Choroid plexus epithelial cell (primary cell): ENCODE data around the gene HOXB7.

Experiments used
- DNase-seq: peaks from one replicate; pipeline ENCODE4 v3.0.0-alpha.2; 2010; ENCODE audit warnings: low read depth
- H3K4me3 ChIP-seq: 2 replicates; pipeline ENCODE4 v1.5.1; 2011; ENCODE audit warnings: low read depth, mild to moderate bottlenecking, control low read depth, low read length, moderate library complexity
- TF ChIP-seq, protein P1 (sequence below): conservative IDR thresholded peaks from 2 replicates; pipeline ENCODE4 v1.5.1; 2011; ENCODE audit warnings: low read depth, mild to moderate bottlenecking, control low read depth, inconsistent platforms, low read length, moderate library complexity

The HOXB7 gene

DNA sequence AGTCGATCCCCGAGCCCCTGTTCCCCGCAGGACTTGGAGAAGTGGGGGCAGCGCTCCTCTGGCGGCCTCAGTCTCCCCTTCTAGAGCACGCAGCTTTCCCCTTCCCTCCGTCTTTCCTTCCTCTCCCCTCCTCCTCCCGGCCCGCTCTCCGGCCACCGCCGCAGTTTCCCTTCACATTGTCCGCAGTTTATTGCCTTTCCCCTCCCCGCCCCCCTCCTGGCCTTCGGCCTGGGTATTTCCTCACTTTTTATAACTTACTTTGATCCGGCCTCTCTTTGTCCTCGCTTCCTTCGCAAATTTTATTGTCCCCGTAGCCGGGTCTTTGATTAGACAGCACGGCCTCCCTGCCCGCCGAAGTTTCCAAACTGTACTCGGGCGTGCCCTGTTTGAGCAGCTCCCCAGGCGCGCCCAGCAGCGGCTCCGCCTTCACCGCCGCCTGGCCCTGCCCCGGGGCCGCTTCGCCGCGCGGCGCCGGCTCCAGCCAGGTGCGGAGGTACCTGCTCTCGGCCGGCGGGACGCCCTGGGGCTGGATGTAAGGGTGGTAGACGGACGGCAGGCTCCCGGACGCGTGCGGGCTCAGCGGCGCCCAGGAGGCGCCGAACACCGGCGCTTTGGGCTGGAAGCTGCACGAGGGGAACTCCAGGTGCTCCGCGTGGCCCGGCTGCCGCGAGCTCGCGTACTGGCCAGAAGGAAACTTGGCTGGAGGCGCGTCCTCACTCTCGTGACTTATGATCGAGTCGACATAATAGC is 14.9 kb upstream of the HOXB7 start:
- TF ChIP-seq, protein P1, sequence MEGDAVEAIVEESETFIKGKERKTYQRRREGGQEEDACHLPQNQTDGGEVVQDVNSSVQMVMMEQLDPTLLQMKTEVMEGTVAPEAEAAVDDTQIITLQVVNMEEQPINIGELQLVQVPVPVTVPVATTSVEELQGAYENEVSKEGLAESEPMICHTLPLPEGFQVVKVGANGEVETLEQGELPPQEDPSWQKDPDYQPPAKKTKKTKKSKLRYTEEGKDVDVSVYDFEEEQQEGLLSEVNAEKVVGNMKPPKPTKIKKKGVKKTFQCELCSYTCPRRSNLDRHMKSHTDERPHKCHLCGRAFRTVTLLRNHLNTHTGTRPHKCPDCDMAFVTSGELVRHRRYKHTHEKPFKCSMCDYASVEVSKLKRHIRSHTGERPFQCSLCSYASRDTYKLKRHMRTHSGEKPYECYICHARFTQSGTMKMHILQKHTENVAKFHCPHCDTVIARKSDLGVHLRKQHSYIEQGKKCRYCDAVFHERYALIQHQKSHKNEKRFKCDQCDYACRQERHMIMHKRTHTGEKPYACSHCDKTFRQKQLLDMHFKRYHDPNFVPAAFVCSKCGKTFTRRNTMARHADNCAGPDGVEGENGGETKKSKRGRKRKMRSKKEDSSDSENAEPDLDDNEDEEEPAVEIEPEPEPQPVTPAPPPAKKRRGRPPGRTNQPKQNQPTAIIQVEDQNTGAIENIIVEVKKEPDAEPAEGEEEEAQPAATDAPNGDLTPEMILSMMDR, result no peak
- no peak for DNase-seq
- H3K4me3 ChIP-seq, result no peak overlapping the region

DNA sequence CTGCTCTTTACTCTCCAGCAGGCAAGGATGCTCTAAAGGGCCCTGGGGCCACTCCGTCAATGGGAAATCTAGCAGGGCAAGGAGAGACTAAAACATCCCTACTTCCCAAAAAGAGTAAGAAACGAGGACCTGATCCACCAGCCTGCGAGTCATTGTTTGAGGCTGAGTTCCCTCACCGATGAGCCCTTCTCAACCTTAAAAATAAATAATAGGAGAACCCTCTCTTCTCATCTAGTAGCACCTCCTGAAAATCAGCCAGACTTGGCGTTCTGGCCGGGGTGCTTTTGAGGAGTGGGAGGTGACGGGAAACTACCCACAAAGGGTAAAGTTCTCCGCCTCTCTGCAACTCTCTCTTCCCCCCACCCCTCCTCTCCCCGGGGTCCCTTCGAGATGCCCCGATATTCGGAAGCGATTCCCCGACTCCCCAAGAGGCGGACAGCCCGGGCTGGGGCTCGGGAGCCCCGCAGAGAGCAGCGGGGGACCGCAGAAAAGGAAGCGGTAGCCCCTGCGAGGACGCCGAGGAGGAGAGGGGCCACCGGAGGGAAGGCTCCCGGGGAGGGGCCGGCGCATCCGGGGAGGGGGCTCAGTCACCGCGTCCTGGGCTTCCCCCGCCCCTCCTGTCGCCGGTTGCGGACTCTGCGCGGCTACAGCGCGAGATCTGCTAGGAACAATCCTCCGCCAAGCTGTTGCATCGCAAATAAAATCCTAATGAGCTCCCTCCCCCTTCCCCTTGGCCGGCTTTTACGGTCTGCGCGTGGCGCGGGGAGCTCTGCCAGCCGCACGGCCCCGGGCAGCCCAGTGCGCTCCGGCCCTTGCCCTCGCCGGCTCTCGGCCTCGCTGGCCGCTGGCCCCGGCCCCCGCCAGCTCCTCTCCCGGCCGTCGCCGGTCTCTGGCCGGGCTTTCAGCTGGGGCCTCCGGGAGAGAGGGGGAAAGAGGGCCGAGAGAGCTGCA is 14.0 kb upstream of the HOXB7 start:
- TF ChIP-seq, protein P1, result no peak
- H3K4me3 ChIP-seq, result no peak overlapping the region

DNA sequence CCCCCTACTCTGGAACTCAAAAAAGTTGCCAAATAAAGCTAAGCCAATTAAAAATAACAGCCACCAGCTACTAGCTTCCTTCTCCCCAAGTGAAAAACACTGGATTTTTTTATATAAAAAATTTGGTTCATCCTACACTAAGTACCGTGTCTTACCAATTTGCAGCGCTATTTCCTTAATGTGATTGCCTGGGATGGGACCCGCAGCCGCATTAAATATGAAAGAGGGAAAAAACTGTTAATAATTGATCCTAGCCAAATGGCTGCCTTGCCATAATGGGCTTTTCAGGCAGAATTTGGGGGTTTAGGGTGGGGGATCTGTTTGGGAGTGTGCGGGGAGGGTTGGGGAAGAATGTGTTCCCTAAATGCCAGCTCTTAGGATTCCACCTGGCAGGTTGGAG is 13.3 kb upstream of the HOXB7 start:
- no peak for DNase-seq
- TF ChIP-seq, protein P1, result no peak
- no peak overlapping the region for H3K4me3 ChIP-seq

More for the DNA sequence above, 14.0 kb upstream of the HOXB7 start:
- no peak for DNase-seq

DNA sequence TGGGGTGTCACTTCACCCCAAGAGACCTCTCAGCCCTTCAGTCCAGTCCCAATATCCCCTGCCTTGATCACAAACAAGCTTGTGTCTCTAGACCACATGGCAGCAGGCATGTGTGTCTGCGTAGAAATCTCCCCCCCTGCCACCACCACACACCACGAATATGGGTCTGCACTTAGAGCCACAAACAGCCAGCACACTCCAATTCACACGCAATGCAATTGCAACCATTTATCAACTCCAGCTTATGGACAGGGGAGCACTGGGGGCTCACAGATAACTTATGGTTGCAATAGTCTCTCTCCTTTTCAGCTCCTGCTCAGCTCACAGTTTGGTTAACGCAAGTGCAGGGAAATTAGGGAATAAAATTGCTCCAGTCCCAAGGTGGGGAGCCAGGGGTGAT is 12.8 kb upstream of the HOXB7 start:
- DNase-seq, result no peak
- TF ChIP-seq, protein P1, result no peak
- no peak overlapping the region for H3K4me3 ChIP-seq

DNA sequence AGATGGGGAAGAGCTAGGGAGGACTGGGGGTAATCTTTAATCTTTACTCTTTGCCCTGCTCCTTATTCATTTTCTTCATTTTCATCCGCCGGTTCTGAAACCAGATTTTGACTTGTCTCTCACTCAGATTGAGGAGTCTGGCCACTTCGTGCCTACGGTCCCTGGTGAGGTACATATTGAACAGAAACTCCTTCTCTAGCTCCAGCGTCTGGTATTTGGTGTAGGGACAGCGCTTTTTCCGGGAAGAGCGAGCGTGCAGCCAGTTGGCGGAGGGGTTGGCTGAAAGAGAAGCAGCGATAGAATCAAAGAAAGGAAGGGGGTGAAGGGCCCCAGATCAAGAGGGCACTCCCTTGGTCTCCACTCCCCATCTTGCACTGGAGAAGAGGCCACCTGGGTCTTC is 12.0 kb upstream of the HOXB7 start:
- no peak overlapping the region for H3K4me3 ChIP-seq
- DNase-seq, result no peak
- TF ChIP-seq, protein P1, result no peak

DNA sequence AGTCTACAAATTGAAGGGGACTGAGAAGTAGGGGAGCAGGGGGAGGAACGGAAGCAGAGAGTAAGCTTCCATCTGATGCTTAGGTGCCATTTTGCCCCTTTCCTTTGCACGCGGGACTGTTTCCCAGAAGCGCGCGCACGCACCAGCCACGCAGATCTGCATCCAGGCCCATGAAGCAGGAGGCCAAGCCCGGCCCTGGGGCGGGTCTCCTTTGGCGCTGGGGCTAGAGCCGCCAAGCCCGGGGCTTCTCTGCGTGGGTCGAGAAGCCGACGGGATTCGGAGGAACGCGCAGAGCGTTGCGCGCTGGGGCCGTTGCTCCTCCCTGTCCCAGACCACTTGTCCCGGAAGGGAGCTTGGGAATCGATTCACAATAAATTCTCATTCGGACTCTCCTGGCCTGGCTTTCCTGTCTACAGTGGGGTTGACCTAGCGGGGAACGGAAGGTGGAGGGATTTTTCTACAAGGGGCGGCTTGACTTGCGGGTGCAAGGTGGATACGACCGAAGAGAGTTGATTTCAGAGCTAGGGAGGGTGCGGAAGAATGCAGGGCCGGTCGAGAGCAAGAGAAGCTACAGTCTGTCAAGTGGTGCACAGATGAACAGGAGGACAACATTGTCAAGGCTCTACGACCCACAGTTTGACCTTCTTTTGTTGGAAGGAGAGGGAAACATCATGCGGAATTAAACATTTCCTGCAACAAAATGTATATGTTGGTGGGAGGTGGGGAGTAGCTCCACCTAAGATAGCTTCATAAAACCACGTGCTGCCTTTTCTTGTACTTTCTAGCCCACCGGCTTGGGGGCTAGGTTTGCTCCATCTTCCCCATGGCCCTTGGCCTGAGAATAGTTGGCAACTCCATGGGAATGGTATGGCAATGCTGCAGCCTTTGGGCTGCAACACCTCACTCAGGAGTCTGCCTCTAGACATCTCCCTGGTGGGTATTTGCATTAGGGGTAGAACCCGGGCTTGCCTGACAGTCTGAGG is 10.9 kb upstream of the HOXB7 start:
- no peak for DNase-seq
- H3K4me3 ChIP-seq, result no peak overlapping the region
- TF ChIP-seq, protein P1, result no peak
